Head of caudate nucleus (tissue), 42 donors: ENCODE data around the gene AMIGO3.

Source experiments
- DNase-seq, 42 donors: peaks; one replicate each; pipeline versions ENCODE4 v3.0.0 to v3.0.0-alpha.2; 2020 to 2021; ENCODE audit warnings: mixed read lengths in 7 of 42
- intact Hi-C: fragments of 100-400 bp; cut with DNase I; formaldehyde crosslinking; loops from one replicate; pipeline ENCODE4 v1.15.0; 2022

AMIGO3 gene

DNA sequence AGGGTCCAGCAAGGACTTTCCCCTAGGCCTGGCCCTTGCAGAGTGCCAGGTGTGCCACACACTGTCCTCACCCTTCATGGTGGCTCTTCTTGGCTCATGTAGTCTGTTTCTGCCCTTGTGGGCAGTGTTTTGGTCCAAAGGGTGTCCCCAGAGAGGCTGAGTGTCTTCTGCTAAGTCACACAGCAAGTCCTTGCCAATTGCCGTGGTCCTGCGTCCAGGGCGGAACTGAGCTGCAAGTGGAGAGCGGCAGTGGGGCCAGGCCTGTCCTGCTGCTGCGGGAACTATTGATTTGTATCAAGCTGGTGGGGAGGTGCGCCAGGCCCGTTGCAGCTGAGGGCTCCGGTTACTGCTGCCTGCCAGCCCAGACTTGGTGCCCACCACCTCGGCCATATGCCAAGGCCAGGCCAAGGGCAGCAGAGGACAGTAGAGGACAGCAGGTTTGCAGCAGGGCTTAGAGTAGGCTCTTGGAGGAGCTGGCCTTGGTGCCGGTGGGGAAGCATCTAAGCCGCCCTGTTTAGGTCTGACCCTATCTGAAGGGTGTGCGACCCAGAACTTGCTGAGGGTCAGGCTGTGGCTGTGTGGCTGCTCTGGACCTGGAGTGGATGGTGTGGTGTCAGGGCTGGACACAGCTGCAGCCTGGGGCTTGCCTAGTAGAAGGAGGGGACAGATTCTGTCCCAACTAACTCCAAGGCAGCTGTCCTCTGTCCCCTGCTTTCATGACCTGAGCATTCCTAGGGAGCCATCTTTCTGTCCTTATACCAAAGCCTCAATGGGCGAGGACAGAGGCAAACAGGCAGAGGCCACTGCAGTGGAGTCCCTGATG lies 4.5 kb downstream of the AMIGO3 start:
- intact Hi-C loops: no loop called here
- no peak for DNase-seq

- no peak for DNase-seq
- intact Hi-C loops: no loop called here
Observed at GRCh38 chr3:49713336-49714105, 6.0 kb downstream of the AMIGO3 start.

GRCh38 chr3:49712631-49713317 lies 6.7 kb downstream of the AMIGO3 start:
- DNase-seq: no peak
- intact Hi-C loops: no loop called here

DNA sequence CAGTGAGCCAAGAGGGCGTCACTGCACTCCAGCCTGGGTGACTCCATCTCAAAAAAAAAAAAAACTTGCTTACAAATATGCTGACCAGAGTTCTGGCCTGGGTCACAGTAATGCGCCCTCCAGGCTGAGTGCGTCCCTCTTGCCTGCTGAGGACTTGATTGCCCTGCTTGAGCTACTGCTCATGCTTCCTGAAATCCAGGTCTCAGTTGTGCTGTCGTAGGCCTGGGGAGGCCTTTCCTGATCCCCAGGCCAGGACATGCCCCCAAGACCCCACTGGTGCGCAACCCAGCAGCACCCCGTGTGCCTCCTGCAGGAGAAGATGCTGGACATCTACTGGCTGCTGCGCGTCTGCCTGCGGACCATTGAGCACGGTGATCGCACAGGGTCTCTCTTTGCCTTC lies 7.3 kb downstream of the AMIGO3 start:
- DNase-seq: no peak
- intact Hi-C loops: no loop called here

DNA sequence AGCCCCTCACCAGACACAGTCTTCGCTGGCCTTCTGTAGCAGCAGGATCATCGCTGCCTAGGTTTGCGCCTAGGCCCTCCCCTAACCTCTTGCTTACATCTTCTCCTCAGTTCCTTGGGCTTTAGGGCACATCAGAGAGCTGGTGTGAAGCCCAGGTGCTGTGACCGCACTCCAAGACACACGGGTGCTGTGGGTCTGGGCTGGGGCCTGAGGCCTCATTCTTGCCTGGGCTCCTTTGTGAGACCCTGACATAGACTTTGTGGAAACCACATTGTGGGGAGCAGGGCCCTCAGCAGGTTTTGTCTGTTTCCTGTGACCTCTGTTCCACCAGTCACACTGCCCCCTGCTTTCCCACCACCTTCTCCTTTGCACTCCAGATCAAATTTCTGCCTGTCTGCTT lies 8.0 kb downstream of the AMIGO3 start:
- no peak for DNase-seq
- intact Hi-C loops: no loop called here

GRCh38 chr3:49709852-49710251 lies 9.6 kb downstream of the AMIGO3 start:
- intact Hi-C loops: no loop called here
- no peak for DNase-seq

GRCh38 chr3:49707113-49707480 lies 12.4 kb downstream of the AMIGO3 start:
- intact Hi-C loops: no loop called here

DNA sequence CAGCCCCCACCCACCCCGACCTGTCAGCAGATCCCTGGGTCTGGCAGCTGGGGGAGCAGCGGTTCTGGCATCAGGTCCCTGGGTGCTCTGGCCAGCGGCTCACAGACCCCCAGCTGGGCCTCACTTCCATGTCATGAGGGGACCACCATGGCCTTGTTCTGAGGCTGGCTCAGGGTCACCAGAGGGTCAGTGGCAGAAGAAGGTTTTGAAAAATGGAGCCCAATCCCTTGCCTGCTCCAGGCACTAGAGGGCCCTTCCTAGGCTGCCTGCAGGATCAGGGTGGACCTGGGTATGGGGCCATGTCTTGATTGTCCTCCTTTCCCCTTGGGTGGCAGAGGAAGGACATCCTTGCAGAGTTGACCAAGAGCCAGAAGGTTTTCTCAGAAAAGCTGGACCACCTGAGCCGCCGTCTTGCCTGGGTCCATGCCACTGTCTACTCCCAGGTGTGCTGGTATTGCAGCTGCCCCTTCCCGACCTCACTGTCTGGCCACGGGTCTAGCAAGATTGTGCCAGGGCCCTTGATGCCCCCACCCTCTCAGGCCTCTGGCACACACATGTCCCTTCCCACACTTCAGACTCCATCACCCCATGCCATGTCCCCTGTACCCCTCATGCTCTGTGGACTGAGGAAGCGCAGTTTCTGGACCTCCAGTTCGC lies 12.9 kb downstream of the AMIGO3 start:
- intact Hi-C loops: no loop called here

More at GRCh38 chr3:49707113-49707480, 12.4 kb downstream of the AMIGO3 start:
- DNase-seq: no peak

GRCh38 chr3:49705390-49705960 lies 14.0 kb downstream of the AMIGO3 start:
- intact Hi-C loops: no loop called here
- DNase-seq: no peak

More for the DNA sequence above, 12.9 kb downstream of the AMIGO3 start:
- DNase-seq: no peak

GRCh38 chr3:49704629-49705028 lies 14.9 kb downstream of the AMIGO3 start:
- intact Hi-C loops: no loop called here
- no peak for DNase-seq

- no peak for DNase-seq
- intact Hi-C loops: no loop called here
Observed at GRCh38 chr3:49703956-49704355, 15.5 kb downstream of the AMIGO3 start.

DNA sequence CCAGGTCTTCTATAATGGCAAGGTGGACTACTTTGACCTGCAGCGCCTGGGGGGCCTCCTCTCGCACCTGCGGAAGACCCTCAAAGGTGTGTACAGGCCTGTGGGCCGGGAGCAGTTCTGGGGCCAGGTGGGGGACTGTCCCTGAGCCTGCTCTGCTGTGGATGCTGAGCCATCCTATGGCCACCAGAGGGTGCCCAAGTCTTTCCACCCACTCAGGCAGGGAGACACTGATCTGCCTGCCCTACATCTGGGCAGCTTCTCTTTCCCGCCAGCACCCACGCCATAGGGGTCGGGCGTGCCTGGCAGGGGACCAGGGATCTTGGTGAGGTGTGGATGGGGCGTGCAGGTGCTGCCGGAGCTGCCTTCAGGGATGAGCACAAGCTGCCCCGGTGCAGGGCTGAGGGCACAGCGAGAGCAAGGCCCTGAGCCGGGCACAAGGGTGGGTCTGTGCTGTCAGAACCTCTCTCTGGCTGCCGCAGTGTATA lies 16.0 kb downstream of the AMIGO3 start:
- peak in 41 of 42 donors; percentile 44 to 84 (median 65) for DNase-seq
- intact Hi-C loops: no loop called here

DNA sequence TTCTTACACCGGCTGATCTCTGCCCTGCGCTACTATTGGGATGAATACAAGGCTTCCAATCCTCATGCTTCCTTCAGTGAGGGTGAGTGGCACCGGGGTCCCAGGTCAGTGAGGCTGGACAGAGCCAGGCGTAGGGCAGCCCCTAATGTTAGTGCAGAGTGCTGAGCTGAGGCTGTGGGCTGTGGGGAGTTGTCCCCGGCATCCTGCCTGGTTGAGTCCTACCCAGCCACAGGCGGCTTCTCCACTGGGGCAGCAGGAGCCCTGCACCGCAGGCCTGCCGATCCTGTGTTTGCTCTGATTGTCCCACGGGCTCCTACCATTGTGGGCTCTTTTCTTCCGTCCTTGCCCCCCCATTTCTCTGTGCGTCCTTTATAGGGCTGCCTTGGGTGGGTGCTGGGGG lies 16.8 kb downstream of the AMIGO3 start:
- intact Hi-C loops: no loop called here
- DNase-seq: no peak

DNA sequence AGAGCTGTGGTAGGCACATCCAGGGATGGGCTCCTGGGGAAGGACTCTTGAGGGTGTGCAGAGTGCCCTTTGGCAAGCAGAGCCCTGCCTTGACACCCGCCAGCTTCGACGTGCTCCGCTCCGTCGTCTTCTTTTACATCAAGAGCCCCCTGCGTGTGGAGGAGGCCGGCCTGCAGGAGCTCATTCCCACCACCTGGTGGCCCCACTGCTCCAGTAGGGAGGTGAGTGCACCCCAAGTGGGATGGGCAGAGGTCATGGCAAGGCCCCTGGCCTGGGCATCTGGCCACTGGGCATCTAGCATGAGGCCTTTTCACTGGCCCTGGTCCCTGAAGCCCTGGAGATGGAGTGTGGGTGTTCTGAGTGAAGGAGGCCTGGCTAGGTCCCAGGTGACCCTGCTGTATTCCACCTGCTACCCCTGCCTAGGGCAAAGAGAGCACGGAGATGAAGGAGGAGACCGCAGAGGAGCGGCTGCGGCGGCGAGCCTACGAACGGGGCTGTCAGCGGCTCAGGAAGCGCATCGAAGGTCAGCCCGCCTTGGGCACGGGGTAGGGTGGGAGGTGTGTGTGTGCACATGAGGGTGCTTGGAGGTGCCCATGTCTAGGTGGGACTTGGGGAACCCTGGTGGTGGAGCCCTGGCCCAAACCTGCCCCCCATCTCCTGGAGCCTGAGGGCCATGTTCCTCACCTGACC lies 18.0 kb downstream of the AMIGO3 start:
- intact Hi-C loops: no loop called here
- no peak for DNase-seq

GRCh38 chr3:49700453-49701128 lies 18.9 kb downstream of the AMIGO3 start:
- intact Hi-C loops: no loop called here
- DNase-seq: no peak

- intact Hi-C loops: no loop called here
- DNase-seq: no peak
Observed at GRCh38 chr3:49700014-49700413, 19.5 kb downstream of the AMIGO3 start.

DNA sequence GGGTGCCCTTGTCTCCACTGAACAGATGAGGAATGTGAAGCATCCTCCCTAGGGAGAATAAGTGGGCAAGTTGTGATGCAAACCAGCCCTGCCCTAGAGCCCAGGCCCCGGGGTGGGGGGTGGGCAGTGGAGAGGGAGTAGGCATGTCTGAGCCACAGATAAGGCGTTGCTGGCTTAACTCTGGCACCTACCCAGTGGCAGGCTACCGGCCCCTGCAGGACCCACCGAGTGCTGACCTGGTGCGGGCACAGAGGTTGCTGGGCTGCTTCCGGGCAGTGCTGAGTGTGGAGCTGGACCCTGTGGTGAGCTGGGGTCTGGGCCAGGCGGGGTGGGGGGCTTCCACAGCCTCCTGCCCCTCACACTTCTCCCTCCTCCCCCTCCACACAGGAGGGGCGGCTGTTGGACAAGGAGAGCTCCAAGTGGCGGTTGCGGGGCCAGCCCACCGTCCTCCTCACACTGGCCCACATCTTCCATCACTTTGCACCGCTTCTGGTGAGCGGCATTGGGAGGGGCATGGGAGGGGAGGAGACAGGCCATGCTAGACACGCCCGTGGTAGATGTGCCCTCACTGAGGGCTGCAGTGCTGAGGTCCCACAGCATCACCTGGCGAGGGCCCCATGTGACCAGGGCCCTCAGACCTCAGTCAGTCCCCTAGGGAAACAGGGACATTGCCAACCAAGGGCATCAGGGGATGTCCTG lies 20.1 kb downstream of the AMIGO3 start:
- DNase-seq: no peak
- intact Hi-C loops: no loop called here
